ENCODE results near the gene GARIN1A.
"Not testable (repeated sequence)": the region's sequence is repeated elsewhere in the genome, so short reads cannot be mapped to it uniquely, and the experiment has no call there.

GARIN1A gene

GRCh38 chr7:128683738-128684137, 11.6 kb downstream of the GARIN1A start:
- not testable (repeated sequence) for DNase-seq

GRCh38 chr7:128687131-128687530, 15.0 kb downstream of the GARIN1A start:
- DNase-seq: no peak

- DNase-seq: no peak
These were observed 16.4 kb downstream of the GARIN1A start for GRCh38 chr7:128688492-128688891.

GRCh38 chr7:128689161-128689935, 17.3 kb downstream of the GARIN1A start:
- DNase-seq: not testable (repeated sequence)

- no peak for DNase-seq
These were observed 19.1 kb downstream of the GARIN1A start for GRCh38 chr7:128691227-128691626.

GRCh38 chr7:128692623-128693270, 20.7 kb downstream of the GARIN1A start:
- DNase-seq: no peak

- no peak for DNase-seq
These were observed 21.4 kb downstream of the GARIN1A start for GRCh38 chr7:128693373-128694015.

GRCh38 chr7:128694738-128695137, 22.6 kb downstream of the GARIN1A start:
- no peak for DNase-seq

- peak; percentile 47 to 54 for DNase-seq
These were observed 25.3 kb downstream of the GARIN1A start for GRCh38 chr7:128697302-128697905.

- no peak for DNase-seq
These were observed 27.2 kb downstream of the GARIN1A start for GRCh38 chr7:128699196-128699712.

- no peak for DNase-seq
These were observed 27.8 kb downstream of the GARIN1A start for GRCh38 chr7:128699895-128700294.

- no peak for DNase-seq
These were observed 29.1 kb downstream of the GARIN1A start for GRCh38 chr7:128701062-128701785.

- DNase-seq: no peak
These were observed 31.6 kb downstream of the GARIN1A start for GRCh38 chr7:128703609-128704241.

- no peak for DNase-seq
These were observed 33.8 kb downstream of the GARIN1A start for GRCh38 chr7:128705891-128706333.

GRCh38 chr7:128707752-128708151, 35.7 kb downstream of the GARIN1A start:
- DNase-seq: no peak

- DNase-seq: no peak
These were observed 36.1 kb downstream of the GARIN1A start for GRCh38 chr7:128708235-128708634.

- DNase-seq: no peak
These were observed 36.7 kb downstream of the GARIN1A start for GRCh38 chr7:128708824-128709223.

- no peak for DNase-seq
These were observed 38.4 kb downstream of the GARIN1A start for GRCh38 chr7:128710481-128710880.

- no peak for DNase-seq
These were observed 41.7 kb downstream of the GARIN1A start for GRCh38 chr7:128713794-128714193.

GRCh38 chr7:128714701-128715495, 42.8 kb downstream of the GARIN1A start:
- no peak for DNase-seq

Data from NCI-H524 (cell line).